IMR-90 (cell line): ENCODE data around the gene MCMBP. TPM values are rescaled to one million over a fixed set of nuclear protein-coding genes. Genes with fewer than 3 reads are reported as not detected.

Source experiments
- ATAC-seq: fragments of 200-7000 bp; cut with Tn5 transposase; 2 replicates; pipeline ENCODE4 v1.9.1; 2020; ENCODE audit warnings: low read depth, mild to moderate bottlenecking, moderate library complexity
- BruUV-seq: library from RNA; stranded (reverse); fragments of 400-500 nt; replicated peaks from 2 replicates; lab custom pipeline; 2021; lab: Mats Ljungman, UMichigan
- CTCF ChIA-PET: fragments of 300-600 bp; formaldehyde crosslinking; extraction: SDS; loops from one replicate; lab custom pipeline; 2021; ENCODE audit warnings: antibody characterized with exemption; lab: Yijun Ruan, JAX
- POLR2A ChIA-PET: fragments of 300-600 bp; sonication (Branson Sonifier 250); formaldehyde crosslinking; loops from one replicate; lab custom pipeline; 2022; ENCODE audit warnings: antibody characterized with exemption; ENCODE audit not compliant: unreplicated experiment; lab: Charles Lee
- DNase-seq: peaks from one replicate; pipeline ENCODE4 v3.0.0; 2013
- H2AFZ ChIP-seq: replicated peaks from 2 replicates; pipeline ENCODE3; 2013; ENCODE audit warnings: low read length, mild to moderate bottlenecking; ENCODE audit not compliant: poor library complexity
- H2AK5ac ChIP-seq: 2 replicates; pipeline ENCODE4 v1.6.1; 2013; ENCODE audit warnings: low read depth, low read length, inconsistent platforms
- H2AK9ac ChIP-seq: replicated peaks from 2 replicates; pipeline ENCODE3; 2013; ENCODE audit warnings: mild to moderate bottlenecking, low read depth, low read length, moderate library complexity; ENCODE audit not compliant: poor library complexity
- H2BK120ac ChIP-seq: 2 replicates; pipeline ENCODE4 v1.6.1; 2013; ENCODE audit warnings: low read depth, low read length, inconsistent platforms
- H2BK15ac ChIP-seq: 3 replicates; pipeline ENCODE4 v1.6.1; 2013; ENCODE audit warnings: low read depth, low read length, inconsistent platforms
- H2BK20ac ChIP-seq: 2 replicates; pipeline ENCODE4 v1.6.1; 2013; ENCODE audit warnings: low read depth, mild to moderate bottlenecking, inconsistent platforms, low read length, moderate library complexity
- H2BK5ac ChIP-seq: 2 replicates; pipeline ENCODE4 v1.6.1; 2013; ENCODE audit warnings: mild to moderate bottlenecking, low read depth, low read length, inconsistent platforms; ENCODE audit not compliant: poor library complexity, severe bottlenecking
- H3K14ac ChIP-seq: replicated peaks from 2 replicates; pipeline ENCODE4 v1.6.1; 2013; ENCODE audit warnings: low read depth, low read length, inconsistent platforms
- H3K18ac ChIP-seq: 2 replicates; pipeline ENCODE4 v1.6.1; 2013; ENCODE audit warnings: low read depth, low read length, control low read depth
- H3K23ac ChIP-seq: 2 replicates; pipeline ENCODE4 v1.6.1; 2013; ENCODE audit warnings: low read depth, low read length, inconsistent platforms
- H3K27ac ChIP-seq: 2 replicates; pipeline ENCODE4 v1.5.1; 2013; ENCODE audit warnings: mild to moderate bottlenecking, control low read depth, low read length; ENCODE audit not compliant: insufficient read depth
- H3K27me3 ChIP-seq: 2 replicates; pipeline ENCODE4 v1.6.1; 2013; ENCODE audit warnings: low read length; ENCODE audit not compliant: control insufficient read depth, insufficient read depth
- H3K36me3 ChIP-seq: 2 replicates; pipeline ENCODE4 v1.6.1; 2013; ENCODE audit warnings: low read length, mixed read lengths; ENCODE audit not compliant: control insufficient read depth, insufficient read depth
- H3K4ac ChIP-seq: 2 replicates; pipeline ENCODE4 v1.6.1; 2013; ENCODE audit warnings: low read depth, low read length, inconsistent platforms
- H3K4me1 ChIP-seq: 2 replicates; pipeline ENCODE4 v1.6.1; 2013; ENCODE audit warnings: low read length, mixed read lengths; ENCODE audit not compliant: control insufficient read depth, insufficient read depth
- H3K4me2 ChIP-seq: 2 replicates; pipeline ENCODE4 v1.6.1; 2013; ENCODE audit warnings: low read depth, mild to moderate bottlenecking, control low read depth, low read length, moderate library complexity
- H3K4me3 ChIP-seq: 2 replicates; pipeline ENCODE4 v1.5.1; 2013; ENCODE audit warnings: low read depth, mild to moderate bottlenecking, control low read depth, low read length, moderate library complexity; ENCODE audit not compliant: insufficient read depth
- H3K56ac ChIP-seq: 2 replicates; pipeline ENCODE4 v1.6.1; 2013; ENCODE audit warnings: low read length, inconsistent platforms; ENCODE audit not compliant: insufficient read depth; ENCODE audit errors: extremely low read depth
- H3K79me1 ChIP-seq, 2 experiments: 2 replicates each; pipeline ENCODE4 v1.6.1; 2013; ENCODE audit warnings: low read length in 2 of 2, inconsistent platforms in 1 of 2, low read depth in 1 of 2
- H3K9ac ChIP-seq: 2 replicates; pipeline ENCODE4 v1.6.1; 2013; ENCODE audit warnings: low read depth, low read length, control low read depth
- H3K9me1 ChIP-seq: 2 replicates; pipeline ENCODE4 v1.6.1; 2013; ENCODE audit warnings: low read length, inconsistent platforms; ENCODE audit not compliant: insufficient read depth
- H3K9me3 ChIP-seq: 2 replicates; pipeline ENCODE4 v1.6.1; 2013; ENCODE audit warnings: low read length; ENCODE audit not compliant: control insufficient read depth, insufficient read depth
- H4K20me1 ChIP-seq: 2 replicates; pipeline ENCODE4 v1.6.1; 2013; ENCODE audit warnings: low read length, inconsistent platforms; ENCODE audit not compliant: insufficient read depth
- H4K5ac ChIP-seq: 2 replicates; pipeline ENCODE4 v1.6.1; 2013; ENCODE audit warnings: mild to moderate bottlenecking, low read depth, low read length, control low read depth
- H4K8ac ChIP-seq, 2 experiments: 2 replicates each; pipeline ENCODE4 v1.6.1; 2013; ENCODE audit warnings: low read depth in 2 of 2, low read length in 2 of 2, control low read depth in 1 of 2, inconsistent platforms in 1 of 2
- H4K91ac ChIP-seq: 2 replicates; pipeline ENCODE4 v1.6.1; 2013; ENCODE audit warnings: low read depth, low read length, inconsistent platforms; ENCODE audit not compliant: insufficient read depth
- CTCF ChIP-seq: conservative IDR thresholded peaks from 2 replicates; pipeline ENCODE4 v1.5.1; 2012; ENCODE audit warnings: mild to moderate bottlenecking, low read depth, low read length, improper control_type of control experiment
- FOS ChIP-seq: fragments of 150-350 bp; IDR thresholded peaks from 2 replicates; pipeline ENCODE4 v1.6.1; 2016; ENCODE audit warnings: low read depth, low read length
- MAZ ChIP-seq: IDR thresholded peaks from 2 replicates; pipeline ENCODE4 v1.6.1; 2012; ENCODE audit warnings: low read depth, mild to moderate bottlenecking, low read length, improper control_type of control experiment, moderate library complexity, borderline replicate concordance
- RFX5 ChIP-seq: IDR thresholded peaks from 2 replicates; pipeline ENCODE4 v1.8.0; 2012; ENCODE audit warnings: low read depth, mild to moderate bottlenecking, low read length, moderate library complexity
- WGBS, 2 experiments: methylation state at CpG; one replicate each; pipeline versions ENCODE4 v1.1.5 to v1.1.7; 2013; ENCODE audit warnings: missing lambda C conversion rate in 2 of 2; ENCODE audit not compliant: insufficient read length in 1 of 2; ENCODE audit errors: extremely low coverage in 2 of 2; 5-methylcytosine and 5-hydroxymethylcytosine counted together
- dilution Hi-C: fragments of 300-500 bp; cut with HindIII; formaldehyde crosslinking; loops from one replicate; pipeline ENCODE4 v1.14.3; 2018; ENCODE audit warnings: low sequenced_read_pairs; ENCODE audit not compliant: unreplicated experiment
- in situ Hi-C: fragments of 300-500 bp; cut with MboI; formaldehyde crosslinking; loops from 3 replicates; pipeline ENCODE4 v1.14.3; 2019; ENCODE audit warnings: low sequenced_read_pairs, inconsistent platforms, mixed read lengths
- intact Hi-C: fragments of 100-400 bp; cut with micrococcal nuclease; formaldehyde crosslinking; loops from 2 replicates; pipeline ENCODE4 v1.10.0; 2022
- polyA plus RNA-seq, 3 experiments: library from polyadenylated mRNA; depleted of rRNA; stranded (reverse); fragments of >200 nt; gene quantifications; 2 replicates each; pipeline ENCODE4 v1.2.3, GENCODE V29; 2012; ENCODE audit warnings: low replicate concordance in 1 of 3
- total RNA-seq: library from RNA; depleted of rRNA; stranded (reverse); fragments of >200 nt; gene quantifications from 2 replicates; pipeline ENCODE4 v1.2.3, GENCODE V29; 2012

The MCMBP gene
- total and polyA plus RNA-seq, 2 of the 4 experiments (the other 2 are of a cell fraction), result 39.0 to 59.9 TPM

DNA sequence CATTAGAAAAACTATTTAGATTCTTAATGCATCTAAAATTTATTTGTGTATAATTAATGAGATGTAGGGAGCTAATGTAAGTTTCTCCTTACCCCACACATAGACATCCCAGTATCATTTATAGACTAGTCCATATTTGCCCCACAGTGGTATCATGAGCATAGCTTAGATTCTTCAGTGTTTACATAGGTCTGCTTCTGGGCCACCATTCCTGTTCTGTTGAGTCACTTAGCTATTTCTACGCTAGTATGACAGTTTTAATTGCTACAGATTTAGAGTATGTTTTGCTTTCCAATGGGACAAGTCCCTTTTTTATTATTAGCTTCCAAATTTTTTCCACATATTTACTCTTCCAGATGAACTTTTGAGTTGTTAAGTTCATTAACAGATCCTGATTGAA lies 69.4 kb downstream of the MCMBP start:
- H3K56ac ChIP-seq, result no peak overlapping the region
- H3K27me3 ChIP-seq, result no peaks in the 10 kb centered on the region
- intact Hi-C loops (no loop called here), dilution Hi-C loops (no loop called here), in situ Hi-C loops (no loop called here)
- H3K9ac ChIP-seq, result no peak overlapping the region
- BruUV-seq, result no TSS peak
- TF ChIP-seq RFX5, result no peak
- no peak for TF ChIP-seq CTCF
- TF ChIP-seq FOS, result 0 out of 2 replicates have a peak, but pooled peaks have one; percentile 35
- no peak for TF ChIP-seq MAZ
- H3K79me1 ChIP-seq, result no peaks in the 10 kb centered on the region
- H3K18ac ChIP-seq, result no peak overlapping the region
- H2AFZ ChIP-seq, result no peak overlapping the region
- ChIA-PET POLR2A (no interaction called here), CTCF (interaction anchor here (0.7 to 1.6 kb wide), 3 partner anchors 52 to 117 kb away, joined by 3 to 8 read pairs (median 3); no protein-coding TSS in a partner anchor)
- no peaks in the 10 kb centered on the region for H3K9me3 ChIP-seq
- H3K14ac ChIP-seq, result no peak overlapping the region
- ATAC-seq (peak; percentile 96), DNase-seq (peak; percentile 73)
- H3K4me3 ChIP-seq, result no peak overlapping the region
- no peak overlapping the region for H2BK15ac ChIP-seq
- H2BK120ac ChIP-seq, result no peak overlapping the region
- H3K9me1 ChIP-seq, result peaks cover 6% of the 10 kb centered on the region
- peak overlapping the region; percentile 24; the same call in 1 of the 2 replicates for H3K4me2 ChIP-seq
- no CpG with 5 or more reads among the region's 1 CpG for WGBS, 2 experiments
- H3K36me3 ChIP-seq, result no peaks in the 10 kb centered on the region; the same call in 1 of the 2 replicates
- H3K23ac ChIP-seq, result no peak overlapping the region
- H4K20me1 ChIP-seq, result no peaks in the 10 kb centered on the region
- H4K5ac ChIP-seq, result no peak overlapping the region
- no peak overlapping the region for H2AK5ac ChIP-seq
- no peak overlapping the region for H2BK20ac ChIP-seq
- H3K27ac ChIP-seq, result no peak overlapping the region
- no peak overlapping the region for H4K91ac ChIP-seq
- no peak overlapping the region for H3K4ac ChIP-seq
- H3K4me1 ChIP-seq, result no peaks in the 10 kb centered on the region; the same call in 1 of the 2 replicates
- H2AK9ac ChIP-seq, result no peak overlapping the region
- peak overlapping the region; percentile 73 for H2BK5ac ChIP-seq
- H4K8ac ChIP-seq, result no peak overlapping the region; a peak in 1 of 4 replicates
